ENCODE results near the gene CMIP. TPM values are rescaled to one million over a fixed set of nuclear protein-coding genes. Genes with fewer than 3 reads are reported as not detected.
"Not testable (repeated sequence)": the region's sequence is repeated elsewhere in the genome, so short reads cannot be mapped to it uniquely, and the experiment has no call there.

The CMIP gene
- total RNA-seq, 1 donor from 2014 or later = 163 TPM

- peaks cover 9% of the 10 kb centered on the region for H3K9me3 Mint-ChIP-seq (ENCODE audit: unreplicated experiment)
- TF ChIP-seq, protein P1, sequence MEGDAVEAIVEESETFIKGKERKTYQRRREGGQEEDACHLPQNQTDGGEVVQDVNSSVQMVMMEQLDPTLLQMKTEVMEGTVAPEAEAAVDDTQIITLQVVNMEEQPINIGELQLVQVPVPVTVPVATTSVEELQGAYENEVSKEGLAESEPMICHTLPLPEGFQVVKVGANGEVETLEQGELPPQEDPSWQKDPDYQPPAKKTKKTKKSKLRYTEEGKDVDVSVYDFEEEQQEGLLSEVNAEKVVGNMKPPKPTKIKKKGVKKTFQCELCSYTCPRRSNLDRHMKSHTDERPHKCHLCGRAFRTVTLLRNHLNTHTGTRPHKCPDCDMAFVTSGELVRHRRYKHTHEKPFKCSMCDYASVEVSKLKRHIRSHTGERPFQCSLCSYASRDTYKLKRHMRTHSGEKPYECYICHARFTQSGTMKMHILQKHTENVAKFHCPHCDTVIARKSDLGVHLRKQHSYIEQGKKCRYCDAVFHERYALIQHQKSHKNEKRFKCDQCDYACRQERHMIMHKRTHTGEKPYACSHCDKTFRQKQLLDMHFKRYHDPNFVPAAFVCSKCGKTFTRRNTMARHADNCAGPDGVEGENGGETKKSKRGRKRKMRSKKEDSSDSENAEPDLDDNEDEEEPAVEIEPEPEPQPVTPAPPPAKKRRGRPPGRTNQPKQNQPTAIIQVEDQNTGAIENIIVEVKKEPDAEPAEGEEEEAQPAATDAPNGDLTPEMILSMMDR (IDR thresholded peaks at IDR 0.05; ENCODE audit: partially characterized antibody, unreplicated experiment) = no peak
- no peaks in the 10 kb centered on the region for H3K36me3 Mint-ChIP-seq (ENCODE audit: unreplicated experiment)
- no peak overlapping the region for H3K4me3 Mint-ChIP-seq (ENCODE audit: unreplicated experiment)
- DNase-seq = no peak
- peaks cover 4% of the 10 kb centered on the region for H3K27me3 Mint-ChIP-seq (ENCODE audit: unreplicated experiment)
- H3K4me1 Mint-ChIP-seq (ENCODE audit: low read depth, unreplicated experiment) = peaks cover 4% of the 10 kb centered on the region
- no peak overlapping the region for H3K27ac Mint-ChIP-seq (ENCODE audit: unreplicated experiment)
These were observed 131.2 kb downstream of the CMIP start for GRCh38 chr16:81575834-81576233.

DNA sequence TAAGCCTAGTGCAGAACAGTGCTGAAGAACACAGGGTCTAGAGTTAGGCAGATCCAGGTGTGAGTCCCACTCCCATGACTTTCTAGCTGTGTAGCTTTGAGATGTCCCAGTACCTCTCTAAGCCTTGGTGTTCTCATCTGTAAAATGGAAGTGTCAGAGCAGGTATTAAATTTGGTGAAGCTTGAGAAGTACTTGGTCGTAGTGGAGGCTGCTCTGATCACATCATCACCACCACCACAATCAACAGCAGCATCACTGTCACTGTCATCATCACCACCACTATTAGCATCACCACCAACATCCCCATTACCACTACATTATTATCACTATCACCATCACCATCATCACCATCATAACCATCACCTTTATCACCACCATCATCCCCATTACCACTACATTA lies 132.1 kb downstream of the CMIP start:
- H3K4me3 Mint-ChIP-seq (ENCODE audit: unreplicated experiment) = no peak overlapping the region

DNA sequence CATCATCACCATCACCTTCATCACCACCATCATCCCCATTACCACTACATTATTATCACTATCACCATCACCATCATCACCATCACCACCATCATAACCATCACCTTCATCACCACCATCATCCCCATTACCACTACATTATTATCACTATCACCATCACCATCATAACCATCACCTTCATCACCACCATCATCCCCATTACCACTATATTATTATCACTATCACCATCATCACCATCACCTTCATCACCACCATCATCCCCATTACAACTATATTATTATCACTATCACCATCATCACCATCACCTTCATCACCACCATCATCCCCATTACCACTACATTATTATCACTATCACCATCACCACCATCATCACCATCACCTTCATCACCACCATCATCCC lies 132.7 kb downstream of the CMIP start:
- not testable (repeated sequence) for H3K4me1 Mint-ChIP-seq (ENCODE audit: low read depth, unreplicated experiment); H3K9me3 Mint-ChIP-seq (ENCODE audit: unreplicated experiment); H3K4me3 Mint-ChIP-seq (ENCODE audit: unreplicated experiment); DNase-seq; H3K36me3 Mint-ChIP-seq (ENCODE audit: unreplicated experiment); H3K27me3 Mint-ChIP-seq (ENCODE audit: unreplicated experiment); H3K27ac Mint-ChIP-seq (ENCODE audit: unreplicated experiment)

More for the DNA sequence above, 132.1 kb downstream of the CMIP start:
- H3K4me1 Mint-ChIP-seq (ENCODE audit: low read depth, unreplicated experiment) = peaks cover 8% of the 10 kb centered on the region
- peaks cover 5% of the 10 kb centered on the region for H3K27me3 Mint-ChIP-seq (ENCODE audit: unreplicated experiment)
- DNase-seq = no peak
- H3K9me3 Mint-ChIP-seq (ENCODE audit: unreplicated experiment) = peaks cover 9% of the 10 kb centered on the region
- no peak overlapping the region for H3K27ac Mint-ChIP-seq (ENCODE audit: unreplicated experiment)
- no peaks in the 10 kb centered on the region for H3K36me3 Mint-ChIP-seq (ENCODE audit: unreplicated experiment)
- TF ChIP-seq, protein P1 (IDR thresholded peaks at IDR 0.05; ENCODE audit: partially characterized antibody, unreplicated experiment) = no peak

GRCh38 chr16:81578076-81578475 lies 133.5 kb downstream of the CMIP start:
- H3K4me1 Mint-ChIP-seq (ENCODE audit: low read depth, unreplicated experiment) = peaks cover 13% of the 10 kb centered on the region
- peaks cover 10% of the 10 kb centered on the region for H3K9me3 Mint-ChIP-seq (ENCODE audit: unreplicated experiment)
- H3K36me3 Mint-ChIP-seq (ENCODE audit: unreplicated experiment) = no peaks in the 10 kb centered on the region
- DNase-seq = no peak
- TF ChIP-seq, protein P1 (IDR thresholded peaks at IDR 0.05; ENCODE audit: partially characterized antibody, unreplicated experiment) = no peak
- H3K27me3 Mint-ChIP-seq (ENCODE audit: unreplicated experiment) = peaks cover 5% of the 10 kb centered on the region
- H3K4me3 Mint-ChIP-seq (ENCODE audit: unreplicated experiment) = no peak overlapping the region
- H3K27ac Mint-ChIP-seq (ENCODE audit: unreplicated experiment) = no peak overlapping the region

- Mint-ChIP-seq H3K4me1 (ENCODE audit: low read depth, unreplicated experiment) (peaks cover 20% of the 10 kb centered on the region), H3K27me3 (ENCODE audit: unreplicated experiment) (peaks cover 5% of the 10 kb centered on the region), H3K27ac (ENCODE audit: unreplicated experiment) (no peak overlapping the region), H3K36me3 (ENCODE audit: unreplicated experiment) (no peaks in the 10 kb centered on the region), H3K4me3 (ENCODE audit: unreplicated experiment) (no peak overlapping the region), H3K9me3 (ENCODE audit: unreplicated experiment) (peaks cover 6% of the 10 kb centered on the region)
- TF ChIP-seq, protein P1 (IDR thresholded peaks at IDR 0.05; ENCODE audit: partially characterized antibody, unreplicated experiment) = no peak
- DNase-seq = no peak
These were observed 134.2 kb downstream of the CMIP start for GRCh38 chr16:81578636-81579413.

Measured in glutamatergic neuron (in vitro differentiated cells).